Nucleus accumbens (tissue), 56 donors: ENCODE data around the gene PTMS.

Experiments used
- DNase-seq, 56 donors: peaks; one replicate each; lab custom pipeline; 2025; lab: John Stamatoyannopoulos, UW

PTMS gene

DNA sequence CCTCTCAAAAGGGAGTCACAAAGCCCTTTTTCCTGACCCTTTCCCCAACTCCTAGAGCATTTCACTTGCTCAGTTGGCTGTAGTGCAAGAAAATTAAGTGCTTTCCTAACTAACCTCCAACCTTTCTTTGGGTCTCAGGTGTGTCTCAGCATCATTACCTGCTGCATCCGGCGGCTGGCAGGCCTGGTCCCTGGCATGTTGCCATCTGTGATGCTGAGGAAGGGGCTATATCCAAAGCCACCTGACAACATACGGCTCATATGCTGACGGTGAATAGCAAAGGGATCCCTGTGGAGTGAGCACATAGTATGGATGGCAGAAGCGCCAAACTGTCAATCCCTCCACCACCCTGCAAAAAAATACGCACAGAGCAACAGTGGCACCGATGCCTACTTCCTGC lies 14.4 kb upstream of the PTMS start:
- no peak for DNase-seq

DNA sequence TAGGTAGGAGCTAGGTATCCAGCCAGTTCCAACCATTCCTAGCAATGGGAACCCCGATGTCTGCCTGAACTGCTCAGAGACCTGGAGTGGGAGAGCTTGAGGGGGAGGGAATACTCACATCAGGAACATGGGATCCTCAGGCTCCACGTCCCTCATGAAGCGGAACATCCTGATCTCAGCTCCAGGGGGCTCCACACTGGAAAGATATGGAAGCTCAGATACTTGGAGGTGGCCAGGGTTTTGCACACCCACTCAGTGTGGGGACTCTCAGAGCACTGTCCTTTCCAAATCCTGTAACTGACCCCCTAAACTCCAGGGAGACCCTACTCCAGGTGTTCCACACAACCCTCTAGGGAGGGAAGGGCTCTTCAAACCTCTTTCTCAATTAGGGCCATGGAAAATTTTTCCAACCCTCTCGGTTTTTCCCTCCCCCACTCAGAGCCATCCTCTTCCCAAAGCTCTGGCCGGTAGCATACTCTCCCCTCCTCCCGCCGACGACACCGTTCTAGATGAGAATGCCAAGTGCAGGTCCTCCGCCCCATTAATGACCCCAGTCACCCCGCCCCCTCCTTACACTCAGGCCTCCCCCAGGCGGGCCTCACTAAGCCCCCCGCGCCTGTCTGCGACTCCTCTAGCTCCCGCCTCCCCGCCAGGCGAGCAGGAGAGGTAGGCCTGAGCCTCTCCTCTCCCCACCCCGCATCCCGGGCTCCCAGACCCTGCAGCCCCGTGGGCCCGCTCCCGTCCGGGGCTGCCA lies 13.8 kb upstream of the PTMS start:
- peak in 25 of 56 donors; percentile 12 to 75 (median 38) for DNase-seq

DNA sequence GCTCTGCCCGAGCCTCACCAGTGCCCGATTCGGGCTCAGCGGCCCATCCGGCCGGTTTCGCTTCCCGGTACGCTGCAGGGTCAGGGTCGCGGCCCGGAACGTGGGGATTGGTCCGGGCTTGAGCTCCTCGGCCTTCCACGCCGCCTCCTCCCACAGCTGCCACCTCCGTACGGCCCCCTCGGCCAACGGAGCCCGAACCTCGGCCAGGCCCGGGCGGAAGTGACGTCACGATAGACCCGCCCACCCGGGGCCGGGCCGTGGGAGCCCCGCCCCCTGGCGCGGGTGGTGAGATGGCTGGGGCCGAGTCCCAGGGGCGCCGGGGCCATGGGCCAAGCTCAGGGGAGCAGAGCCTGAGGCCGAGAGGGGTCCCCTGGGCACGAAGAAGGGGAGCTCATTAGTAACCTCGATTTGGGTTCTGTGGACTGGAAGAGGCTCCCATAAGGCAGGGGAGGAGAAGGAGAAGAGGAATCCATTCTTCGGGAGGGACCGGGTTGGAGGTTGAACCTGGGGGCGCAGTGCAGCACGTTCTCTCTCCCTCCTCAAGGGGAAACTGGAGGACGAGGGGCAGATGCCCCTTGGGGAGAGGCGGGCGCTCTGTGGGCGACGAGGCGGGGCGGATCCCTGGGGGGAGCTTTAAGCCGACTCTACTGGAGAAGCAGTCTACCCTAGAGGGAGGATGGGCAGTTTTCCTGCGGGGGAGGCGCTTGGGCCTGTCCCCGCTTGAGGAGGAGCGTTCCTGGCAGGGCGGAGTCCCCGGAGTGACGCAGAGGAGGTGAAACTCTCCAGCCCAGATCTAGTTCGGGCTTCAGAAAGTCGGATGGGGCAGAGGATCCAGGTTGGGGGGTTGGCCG lies 13.0 kb upstream of the PTMS start, which contains the start of gene MLF2:
Gene MLF2, minus strand, starts transcription at position 221 of the 851 bp plus-strand sequence. CDS start 807 bp downstream, outside the sequence.
- DNase-seq = peak; percentile 66 to 97 (median 92)

DNA sequence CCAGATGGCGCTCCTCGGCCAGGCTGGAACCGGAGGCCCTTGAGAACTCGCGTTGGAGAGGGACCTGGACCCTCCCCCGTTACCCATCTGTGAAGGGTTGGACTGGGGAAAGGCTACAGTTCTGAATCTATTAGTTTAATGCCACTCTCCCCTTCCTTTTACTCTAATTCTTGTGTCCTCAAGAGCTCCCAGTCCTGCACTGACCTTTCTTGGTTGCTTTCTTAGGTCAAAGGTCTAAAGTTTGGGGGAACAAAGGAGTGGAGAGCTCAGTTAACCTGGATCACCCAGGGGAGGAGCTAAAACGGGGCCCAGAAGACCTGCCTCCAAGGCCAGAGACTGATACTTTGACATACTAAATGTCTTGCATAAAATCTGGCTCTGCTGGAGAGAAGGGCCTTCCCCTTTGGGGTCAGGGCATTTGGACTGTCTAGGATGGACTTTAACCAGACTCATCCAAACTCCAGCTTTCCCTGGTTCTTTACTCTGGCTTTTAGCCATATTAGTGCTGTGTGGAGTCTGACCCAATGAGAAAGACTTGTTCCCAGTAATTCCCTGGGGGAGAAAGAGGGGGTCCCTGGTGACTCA lies 12.3 kb upstream of the PTMS start:
- no peak for DNase-seq

DNA sequence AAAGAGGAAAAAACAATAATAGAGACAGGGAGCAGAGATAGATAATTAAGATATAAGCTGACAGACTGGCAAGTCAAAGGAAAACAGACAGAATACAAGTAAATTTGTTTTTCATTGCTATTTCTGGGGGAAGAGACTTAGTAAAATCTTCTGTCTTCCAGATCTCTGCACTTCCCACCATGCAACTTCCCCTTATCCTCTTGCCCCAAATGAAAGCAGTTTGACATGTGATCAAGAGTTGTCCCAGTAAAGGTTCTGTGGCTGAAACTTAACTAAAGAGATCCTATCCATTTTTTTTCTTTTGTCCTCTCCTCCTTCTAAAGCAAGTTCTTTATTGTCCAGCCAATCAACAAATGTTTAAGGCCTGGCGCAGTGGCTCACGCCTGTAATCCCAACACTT lies 11.8 kb upstream of the PTMS start:
- DNase-seq = no peak

DNA sequence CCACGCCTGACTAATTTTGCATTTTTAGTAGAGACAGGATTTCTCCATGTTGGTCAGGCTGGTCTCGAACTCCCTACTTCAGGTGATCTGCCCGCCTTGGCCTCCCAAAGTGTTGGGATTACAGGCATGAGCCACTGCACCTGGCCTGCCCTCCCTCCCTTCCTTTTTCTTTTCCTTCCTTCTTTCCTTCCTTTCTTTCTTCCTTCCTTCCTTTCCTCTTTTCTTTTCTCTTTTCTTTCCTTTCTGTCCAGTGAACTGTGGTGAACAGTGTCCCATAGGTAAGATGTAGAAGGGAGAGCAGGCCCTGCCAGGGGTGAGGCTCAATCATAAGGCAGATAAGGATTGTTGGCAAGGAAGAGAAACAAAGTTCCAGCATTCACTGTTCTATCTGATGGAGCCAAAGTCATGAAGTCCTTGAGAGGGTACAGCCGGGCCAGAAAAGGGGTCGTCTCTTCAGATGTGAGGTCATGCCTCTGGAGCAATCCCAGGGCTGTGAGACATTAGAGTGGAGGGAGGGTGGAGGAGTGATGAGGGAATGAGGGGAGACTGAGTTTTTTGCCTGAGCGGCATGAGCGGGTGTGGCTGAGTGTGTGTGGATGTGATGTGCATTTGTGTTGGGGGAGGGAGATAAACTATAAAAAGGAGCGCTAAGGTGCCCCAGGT lies 9.0 kb upstream of the PTMS start:
- no peak for DNase-seq

DNA sequence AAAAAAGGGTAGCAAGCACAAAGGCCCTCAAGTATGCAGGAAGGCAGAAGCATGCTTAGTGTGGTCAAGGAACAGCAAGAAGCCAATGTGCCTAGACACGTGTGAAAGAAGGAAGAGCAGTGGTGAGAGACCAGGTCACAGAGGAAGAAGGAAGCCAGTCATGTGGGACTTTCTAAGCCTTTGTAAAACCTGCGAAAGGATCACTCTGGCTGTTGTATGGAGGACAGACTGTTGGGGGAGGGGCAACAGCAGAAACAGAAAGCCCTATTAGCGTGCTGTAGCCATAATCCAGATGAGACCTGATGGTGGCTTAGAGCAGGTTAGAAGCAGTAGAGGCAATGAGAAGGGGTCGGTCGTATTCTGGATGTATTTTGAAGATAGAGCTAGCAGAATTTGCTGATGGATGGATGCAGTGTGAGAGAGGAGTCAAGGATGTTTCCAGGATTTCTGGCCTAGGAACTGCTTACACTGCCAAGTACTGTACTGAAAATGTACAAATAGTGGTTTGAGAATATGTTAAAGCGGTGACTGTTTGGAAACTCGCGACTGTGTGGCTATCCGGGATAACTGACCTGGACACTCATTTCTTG lies 7.6 kb upstream of the PTMS start:
- no peak for DNase-seq

DNA sequence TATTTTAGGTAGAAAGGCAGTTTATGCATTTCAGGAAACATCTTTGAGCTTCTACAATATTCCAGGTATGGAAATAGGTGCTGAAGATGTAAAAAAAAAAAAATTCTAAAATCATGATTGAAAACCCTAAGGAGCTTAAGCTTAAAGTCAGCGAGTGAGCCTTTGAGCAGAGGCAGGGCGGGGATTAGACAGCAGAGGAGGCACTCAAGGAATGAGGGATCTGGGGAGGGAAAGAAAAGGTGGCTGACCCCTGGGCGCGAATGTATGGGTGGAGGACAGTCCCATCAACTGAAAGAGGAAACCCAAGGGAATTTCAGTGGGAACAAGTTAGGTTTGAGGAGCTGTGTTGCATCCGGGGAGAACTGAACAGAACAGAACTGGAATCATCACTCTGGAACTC lies 6.4 kb upstream of the PTMS start:
- DNase-seq = no peak

DNA sequence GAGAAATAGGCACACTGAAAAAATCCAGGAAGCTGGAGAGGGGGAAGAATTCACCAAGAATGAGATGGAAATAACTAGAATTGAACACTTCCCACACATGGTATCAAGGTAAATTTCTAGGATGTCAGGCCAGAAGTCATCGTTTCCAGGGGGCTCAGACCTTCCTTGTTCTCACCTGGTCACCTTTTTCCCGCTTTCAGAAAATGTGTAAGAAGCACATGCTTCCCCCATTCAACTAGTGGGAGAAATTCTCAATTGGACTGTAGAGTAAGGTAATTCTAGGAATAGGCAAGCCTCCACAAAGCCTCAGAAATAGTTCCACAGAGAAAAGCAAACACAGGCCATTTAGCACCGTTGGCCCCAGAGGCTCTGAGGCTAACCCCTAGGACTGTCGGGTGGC lies 2.8 kb upstream of the PTMS start:
- no peak for DNase-seq

DNA sequence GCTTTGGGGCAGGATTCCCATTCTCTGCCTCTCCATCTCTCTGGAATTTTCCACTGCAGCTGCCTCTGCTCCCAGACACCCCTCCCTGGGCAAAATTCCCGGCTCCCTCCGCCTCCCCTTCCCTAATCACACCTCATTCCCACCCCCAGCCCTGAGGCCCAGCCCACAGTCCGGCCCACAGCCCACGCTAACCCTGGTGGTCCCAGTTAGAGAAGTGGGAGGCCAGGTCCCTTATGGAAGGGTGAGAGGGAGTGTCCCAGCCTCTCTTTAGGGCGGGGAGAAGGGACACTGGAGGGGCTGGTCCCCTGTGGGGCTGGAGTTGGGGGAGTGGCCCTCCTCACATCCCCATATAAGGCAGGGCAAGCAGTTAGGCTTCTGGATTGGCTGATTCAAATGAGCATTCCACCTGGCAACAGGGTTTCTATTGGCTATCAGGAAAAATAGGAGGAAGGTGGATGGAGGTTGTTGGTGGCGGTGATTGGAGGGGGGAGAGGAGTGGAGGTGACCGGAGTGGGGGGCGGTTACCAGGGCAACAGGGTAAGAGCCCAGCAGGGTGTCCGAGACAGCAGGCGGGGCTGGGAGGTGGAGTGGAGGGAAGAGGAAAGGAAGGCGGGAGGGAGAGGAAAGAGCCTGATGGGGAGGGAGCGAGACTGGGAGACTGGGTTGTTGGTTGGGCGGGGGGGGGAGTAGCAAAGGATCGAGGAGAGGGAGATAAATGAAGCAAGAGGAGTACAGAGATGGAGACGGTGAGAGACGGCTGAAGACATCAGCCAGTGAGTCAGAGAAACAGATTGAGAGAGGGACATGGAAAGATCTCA lies 1.9 kb upstream of the PTMS start:
- peak; percentile 45 to 96 (median 85) for DNase-seq

DNA sequence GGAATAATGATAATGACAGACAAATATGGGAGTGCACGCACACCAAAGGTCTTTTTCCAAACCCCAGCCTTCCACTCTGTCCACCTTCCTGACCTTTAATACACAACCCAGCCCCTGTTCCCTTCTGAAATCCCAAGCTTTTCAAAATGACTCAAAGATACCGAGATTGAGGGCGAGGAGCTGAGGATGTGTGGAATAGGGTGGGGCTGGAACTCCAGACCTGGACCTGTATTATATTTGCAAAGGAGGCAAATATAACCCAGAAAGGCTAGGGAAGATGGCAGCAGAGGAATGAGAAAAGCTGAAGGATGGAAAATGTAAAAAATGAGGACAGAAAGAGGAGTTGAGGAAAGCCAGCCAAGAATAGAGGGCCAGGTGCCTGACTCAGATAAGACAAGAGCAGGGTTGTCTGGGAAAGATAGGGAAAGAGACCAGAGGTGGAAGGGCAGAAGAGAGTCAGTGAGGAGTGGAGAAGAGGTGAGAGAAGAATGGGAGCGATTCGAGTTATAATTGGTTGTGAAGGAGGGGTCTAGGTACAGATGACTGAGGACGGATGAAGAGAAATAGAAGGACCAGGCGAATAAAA lies 1.0 kb upstream of the PTMS start:
- DNase-seq = peak in 1 of 56 donors; percentile 40

DNA sequence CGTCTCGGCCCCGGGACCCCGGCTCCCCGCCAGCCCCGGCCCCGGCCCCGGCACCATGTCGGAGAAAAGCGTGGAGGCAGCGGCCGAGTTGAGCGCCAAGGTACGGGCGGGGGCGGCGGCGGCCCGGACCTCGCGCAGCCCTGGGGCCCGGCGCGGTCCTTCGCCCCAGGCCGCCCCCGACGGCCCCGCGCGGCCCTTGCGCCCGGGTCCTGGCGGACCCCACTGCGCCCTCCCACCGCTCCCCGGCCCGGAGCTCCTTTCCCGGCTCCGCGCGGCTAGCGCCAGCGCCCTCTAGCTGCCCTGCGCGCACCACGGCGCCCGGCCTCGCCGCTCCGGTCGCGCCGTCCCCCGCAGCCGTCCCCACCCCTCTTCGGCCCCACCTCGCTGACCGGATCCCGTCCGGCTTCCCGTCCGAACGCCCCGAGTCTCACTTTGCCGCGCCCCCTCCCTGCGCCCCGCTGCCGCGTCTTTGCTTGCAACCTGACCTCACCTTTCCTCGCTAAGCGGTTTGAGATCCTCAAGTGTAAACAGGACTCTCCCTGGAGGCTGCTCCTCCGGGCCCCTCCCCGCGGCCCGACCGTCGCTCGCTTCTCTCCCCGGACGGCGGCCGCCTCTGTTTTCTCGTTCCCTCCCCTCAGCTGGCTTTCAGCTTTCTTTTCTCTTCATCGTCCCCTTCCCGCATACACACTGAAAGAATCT lies 637 bp downstream of the PTMS start:
- peak in 46 of 56 donors; percentile 10 to 78 (median 44) for DNase-seq

DNA sequence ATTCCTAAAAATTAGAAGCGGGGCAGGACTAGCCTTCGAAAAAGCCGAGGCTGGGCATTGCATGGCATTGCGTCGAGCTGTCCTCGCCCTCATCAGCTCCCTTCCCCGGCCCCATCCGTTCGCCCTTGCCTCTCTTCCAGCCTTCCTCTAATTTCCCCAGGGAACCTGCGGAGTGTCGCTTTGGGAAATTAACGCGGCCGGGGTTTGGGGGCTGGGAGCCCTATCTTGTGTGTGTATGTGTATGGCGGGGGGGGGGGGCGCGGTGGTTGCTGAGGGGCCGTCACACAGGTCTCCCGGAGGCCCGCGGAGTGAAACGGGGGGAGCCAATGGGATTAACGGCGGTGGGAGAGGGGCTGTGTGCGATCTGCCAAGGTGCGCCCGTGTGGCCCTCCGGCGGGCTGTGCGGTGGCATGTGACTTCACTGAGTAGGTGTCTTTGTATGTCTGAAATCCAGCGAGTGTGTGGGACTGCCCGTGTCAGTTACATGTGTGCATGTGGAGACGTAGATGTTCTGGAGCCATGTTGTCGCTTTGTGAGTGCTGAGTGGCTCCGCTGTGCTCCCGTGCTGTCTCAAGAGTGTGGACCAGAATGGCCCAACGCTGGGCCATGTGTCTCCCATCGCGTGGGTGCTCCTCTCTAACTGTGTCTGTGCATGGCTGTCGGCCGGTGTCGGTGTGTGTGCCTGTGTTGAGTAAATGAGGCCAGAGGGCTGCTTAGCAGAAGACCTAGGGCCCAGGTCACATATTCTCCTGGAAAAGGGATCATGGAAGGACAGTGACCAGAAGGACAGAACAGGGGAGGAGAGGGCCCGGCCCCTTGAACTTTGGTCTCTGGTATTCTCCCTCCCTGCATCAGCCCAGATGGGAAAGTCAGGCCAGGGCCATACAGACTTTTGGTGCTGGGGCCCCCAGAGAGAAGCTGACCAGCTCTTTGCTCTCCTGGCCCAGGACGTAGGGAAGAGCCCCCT lies 1.5 kb downstream of the PTMS start:
- DNase-seq = peak in 35 of 56 donors; percentile 22 to 83 (median 46)

DNA sequence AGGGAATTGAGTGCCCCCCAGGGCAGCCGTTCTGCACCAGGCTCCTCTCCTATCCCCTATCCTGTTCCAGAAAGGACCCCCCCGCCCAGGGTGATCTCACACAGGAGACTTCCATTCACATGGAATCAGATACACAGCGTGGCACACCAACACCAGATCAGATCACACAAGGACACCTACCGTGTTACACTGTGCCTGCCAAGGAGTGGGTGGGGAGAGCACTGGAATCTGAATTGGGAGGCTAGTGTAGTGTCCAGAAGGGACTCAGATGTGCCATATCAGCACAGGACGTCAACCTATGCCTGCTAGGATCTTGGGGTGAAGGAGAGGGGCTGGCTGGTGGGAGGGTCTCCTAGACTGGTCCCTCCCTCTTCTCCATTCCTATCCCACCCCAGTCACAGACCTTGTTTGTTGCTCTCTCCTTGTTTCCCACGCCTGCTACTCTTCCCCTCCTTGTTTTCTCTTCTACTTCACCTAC lies 2.3 kb downstream of the PTMS start:
- no peak for DNase-seq

DNA sequence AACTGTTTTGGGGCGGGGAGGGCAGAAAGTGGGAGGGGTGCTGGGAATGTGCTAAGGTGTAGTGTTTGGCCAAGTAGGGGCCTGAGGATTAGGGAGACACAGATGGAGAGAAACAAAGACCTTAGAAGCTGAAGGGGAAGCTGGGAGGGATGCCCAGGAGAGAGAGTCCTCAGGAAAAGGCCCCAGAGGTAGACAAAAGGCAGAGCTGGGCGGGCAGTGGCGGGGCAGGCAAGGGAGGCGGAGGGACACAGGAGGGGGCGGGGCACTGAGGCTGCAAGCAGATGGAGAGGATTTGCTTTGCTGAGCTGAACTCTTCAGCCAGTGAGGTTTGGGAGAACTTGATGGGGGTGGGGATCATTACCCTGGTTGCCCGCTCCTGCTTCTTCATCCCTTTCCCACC lies 2.8 kb downstream of the PTMS start:
- peak in 1 of 56 donors; percentile 15 for DNase-seq

DNA sequence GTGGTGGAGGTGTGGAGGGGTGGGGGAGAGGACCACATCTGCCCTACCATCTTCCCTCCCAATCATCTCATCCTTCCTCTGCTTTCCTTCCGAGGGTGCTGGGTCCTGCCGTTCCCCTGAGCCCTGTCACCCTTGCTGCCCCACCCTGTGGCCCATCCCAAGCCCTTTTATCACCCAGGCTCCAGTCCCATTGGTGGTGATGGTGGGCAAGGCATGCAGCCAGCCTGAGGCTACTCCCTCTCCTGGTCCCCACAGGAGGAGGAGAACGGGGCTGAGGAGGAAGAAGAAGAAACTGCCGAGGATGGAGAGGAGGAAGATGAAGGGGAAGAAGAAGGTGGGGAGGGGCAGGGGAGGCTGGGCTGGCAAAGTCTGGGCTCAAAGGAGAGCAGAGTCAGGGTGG lies 3.5 kb downstream of the PTMS start:
- DNase-seq = no peak

DNA sequence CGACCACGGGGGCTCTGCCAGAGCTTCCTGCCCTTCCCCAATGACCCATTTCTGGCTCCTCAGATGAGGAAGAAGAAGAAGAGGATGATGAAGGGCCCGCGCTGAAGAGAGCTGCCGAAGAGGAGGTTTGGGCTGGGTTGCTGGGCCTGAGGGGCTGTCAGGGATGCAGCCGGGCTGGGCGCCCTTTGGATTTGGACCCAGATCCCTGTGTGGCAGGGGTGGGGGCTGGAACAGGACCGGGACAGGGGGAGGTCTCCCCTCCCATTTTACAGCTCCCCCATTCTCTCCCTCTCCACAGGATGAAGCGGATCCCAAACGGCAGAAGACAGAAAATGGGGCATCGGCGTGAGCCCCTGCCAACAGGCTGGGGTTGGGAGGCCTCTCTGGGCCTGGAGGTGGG lies 3.9 kb downstream of the PTMS start:
- DNase-seq = no peak
